Measurements from ENCODE around the gene OR51E1. TPM values are rescaled to one million over a fixed set of nuclear protein-coding genes. Genes with fewer than 3 reads are reported as not detected.

Gene OR51E1, protein sequence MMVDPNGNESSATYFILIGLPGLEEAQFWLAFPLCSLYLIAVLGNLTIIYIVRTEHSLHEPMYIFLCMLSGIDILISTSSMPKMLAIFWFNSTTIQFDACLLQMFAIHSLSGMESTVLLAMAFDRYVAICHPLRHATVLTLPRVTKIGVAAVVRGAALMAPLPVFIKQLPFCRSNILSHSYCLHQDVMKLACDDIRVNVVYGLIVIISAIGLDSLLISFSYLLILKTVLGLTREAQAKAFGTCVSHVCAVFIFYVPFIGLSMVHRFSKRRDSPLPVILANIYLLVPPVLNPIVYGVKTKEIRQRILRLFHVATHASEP
- total RNA-seq (2013): not detected
- polyA plus RNA-seq (not detected), polyA minus RNA-seq (0.08 TPM in 1 of 2 replicates, not detected in the other), total RNA-seq (0 to 1.4 (median 0.06) reads per million in 11 experiments)

GRCh38 chr11:4643682-4644081 is at the start of gene OR51E1:
TSS of gene OR51E1 (plus strand) at chr11:4643982. CDS start at chr11:4652527, 8,545 bp downstream.
- H3K27me3 Mint-ChIP-seq (ENCODE audit: low read depth in 3 of 3): peaks cover 0 to 8% (median 5%) of the 10 kb centered on the region in 3 donors
- WGBS (ENCODE audit: insufficient coverage): 80% methylated on average over 2 of the region's 3 CpGs
- H3K27ac Mint-ChIP-seq: peak within 1 kb of the TSS in 1 of 7 donors; percentile 55
- Histone ChIP-seq H3K79me2 (ENCODE audit: insufficient read depth, low read length) (no peaks in the 10 kb centered on the region), H3K4me3 (replicated peaks in 1 of 3; ENCODE audit: low read depth in 2 of 3, low read length in 3 of 3) (no peak within 1 kb of the TSS), H3K36me3 (replicated peaks in 1 of 2; ENCODE audit: control insufficient read depth in 1 of 2, insufficient read depth in 2 of 2, low read length in 2 of 2) (no peaks in the 10 kb centered on the region), H3K9me3 (replicated peaks in 1 of 2; ENCODE audit: control insufficient read depth in 1 of 2, insufficient read depth in 1 of 2, low read length in 2 of 2) (no peaks in the 10 kb centered on the region), H3K4me1 (ENCODE audit: control insufficient read depth in 1 of 2, insufficient read depth in 2 of 2, low read length in 2 of 2) (no peaks in the 10 kb centered on the region), H2AFZ (ENCODE audit: insufficient read depth, low read depth, low read length, poor library complexity, severe bottlenecking) (no peak within 1 kb of the TSS), H4K20me1 (ENCODE audit: insufficient read depth, low read length) (no peaks in the 10 kb centered on the region), H3K4me2 (replicated peaks; ENCODE audit: extremely low read depth, low read length, poor library complexity, severe bottlenecking) (no peak within 1 kb of the TSS), H3K27ac (ENCODE audit: low read depth in 1 of 2, low read length in 2 of 2) (no peak within 1 kb of the TSS), H3K9ac (ENCODE audit: insufficient read depth, low read length, poor library complexity, severe bottlenecking) (no peak within 1 kb of the TSS), H3K27me3 (ENCODE audit: control insufficient read depth in 2 of 2, insufficient read depth in 2 of 2, low read length in 2 of 2) (no peaks in the 10 kb centered on the region)
- H3K36me3 Mint-ChIP-seq: no peaks in the 10 kb centered on the region
- no peaks in the 10 kb centered on the region for H3K4me1 Mint-ChIP-seq
- no peaks in the 10 kb centered on the region for H3K9me3 Mint-ChIP-seq
- no peak for DNase-seq
- no peak within 1 kb of the TSS for H3K4me3 Mint-ChIP-seq
- intact Hi-C loops (cut with micrococcal nuclease): no loop called here
- TF ChIP-seq, protein P1, sequence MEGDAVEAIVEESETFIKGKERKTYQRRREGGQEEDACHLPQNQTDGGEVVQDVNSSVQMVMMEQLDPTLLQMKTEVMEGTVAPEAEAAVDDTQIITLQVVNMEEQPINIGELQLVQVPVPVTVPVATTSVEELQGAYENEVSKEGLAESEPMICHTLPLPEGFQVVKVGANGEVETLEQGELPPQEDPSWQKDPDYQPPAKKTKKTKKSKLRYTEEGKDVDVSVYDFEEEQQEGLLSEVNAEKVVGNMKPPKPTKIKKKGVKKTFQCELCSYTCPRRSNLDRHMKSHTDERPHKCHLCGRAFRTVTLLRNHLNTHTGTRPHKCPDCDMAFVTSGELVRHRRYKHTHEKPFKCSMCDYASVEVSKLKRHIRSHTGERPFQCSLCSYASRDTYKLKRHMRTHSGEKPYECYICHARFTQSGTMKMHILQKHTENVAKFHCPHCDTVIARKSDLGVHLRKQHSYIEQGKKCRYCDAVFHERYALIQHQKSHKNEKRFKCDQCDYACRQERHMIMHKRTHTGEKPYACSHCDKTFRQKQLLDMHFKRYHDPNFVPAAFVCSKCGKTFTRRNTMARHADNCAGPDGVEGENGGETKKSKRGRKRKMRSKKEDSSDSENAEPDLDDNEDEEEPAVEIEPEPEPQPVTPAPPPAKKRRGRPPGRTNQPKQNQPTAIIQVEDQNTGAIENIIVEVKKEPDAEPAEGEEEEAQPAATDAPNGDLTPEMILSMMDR (IDR thresholded peaks at IDR 0.05): no peak

GRCh38 chr11:4605057-4605456 is 38.7 kb upstream of the OR51E1 start:
- Histone ChIP-seq H3K4me1 (ENCODE audit: control insufficient read depth in 1 of 2, insufficient read depth in 2 of 2, low read length in 2 of 2) (peaks cover 19 to 22% of the 10 kb centered on the region in 2 donors), H2AFZ (ENCODE audit: insufficient read depth, low read depth, low read length, poor library complexity, severe bottlenecking) (no peak overlapping the region), H3K9ac (ENCODE audit: insufficient read depth, low read length, poor library complexity, severe bottlenecking) (no peak overlapping the region), H3K36me3 (replicated peaks in 1 of 2; ENCODE audit: control insufficient read depth in 1 of 2, insufficient read depth in 2 of 2, low read length in 2 of 2) (peaks cover 23 to 55% of the 10 kb centered on the region in 2 donors), H3K27ac (ENCODE audit: low read depth in 1 of 2, low read length in 2 of 2) (no peak overlapping the region), H3K4me3 (replicated peaks in 1 of 3; ENCODE audit: low read depth in 2 of 3, low read length in 3 of 3) (no peak overlapping the region), H3K27me3 (ENCODE audit: control insufficient read depth in 2 of 2, insufficient read depth in 2 of 2, low read length in 2 of 2) (no peaks in the 10 kb centered on the region), H3K79me2 (ENCODE audit: insufficient read depth, low read length) (no peaks in the 10 kb centered on the region), H4K20me1 (ENCODE audit: insufficient read depth, low read length) (no peaks in the 10 kb centered on the region), H3K4me2 (replicated peaks; ENCODE audit: extremely low read depth, low read length, poor library complexity, severe bottlenecking) (no peak overlapping the region), H3K9me3 (replicated peaks in 1 of 2; ENCODE audit: control insufficient read depth in 1 of 2, insufficient read depth in 1 of 2, low read length in 2 of 2) (no peaks in the 10 kb centered on the region)
- Mint-ChIP-seq H3K36me3 (peaks cover 44 to 46% of the 10 kb centered on the region in 2 donors), H3K9me3 (no peaks in the 10 kb centered on the region), H3K27ac (no peak overlapping the region), H3K4me3 (no peak overlapping the region), H3K27me3 (ENCODE audit: low read depth in 3 of 3) (no peaks in the 10 kb centered on the region), H3K4me1 (peaks cover 26% of the 10 kb centered on the region)
- TF ChIP-seq, protein P1 (IDR thresholded peaks at IDR 0.05): no peak
- no peak for DNase-seq
- WGBS (ENCODE audit: insufficient coverage): 100% methylated on average over 4 of the region's 4 CpGs
- intact Hi-C loops (cut with micrococcal nuclease): no loop called here

All from CD14-positive monocyte (primary cell).